Transverse colon (tissue), 4 donors: ENCODE results near the gene MAST4.

Experiments used
- EP300 ChIP-seq: sonication (generic); formaldehyde crosslinking; IDR thresholded peaks from one replicate; pipeline ENCODE4 v1.6.1; 2017; ENCODE audit warnings: antibody characterized with exemption, low read depth
- POLR2AphosphoS5 ChIP-seq, 3 donors: sonication (generic); formaldehyde crosslinking; IDR thresholded peaks; one replicate each; pipeline ENCODE4 v1.6.1; 2016; ENCODE audit warnings: antibody characterized with exemption in 3 of 3
- TF ChIP-seq, protein P1 (sequence below), 5 experiments: fragments of 200-600 bp in 3 of 5; fragments of 450-650 bp in 2 of 5; sonication (generic) in 3 of 5; IDR thresholded peaks; 1 replicate in 2 of 5; 2 replicates in 3 of 5; pipeline ENCODE4 v1.5.1; 2016 to 2017; ENCODE audit warnings: antibody characterized with exemption in 5 of 5, inconsistent platforms in 3 of 5, mild to moderate bottlenecking in 2 of 5, moderate library complexity in 1 of 5

DNA sequence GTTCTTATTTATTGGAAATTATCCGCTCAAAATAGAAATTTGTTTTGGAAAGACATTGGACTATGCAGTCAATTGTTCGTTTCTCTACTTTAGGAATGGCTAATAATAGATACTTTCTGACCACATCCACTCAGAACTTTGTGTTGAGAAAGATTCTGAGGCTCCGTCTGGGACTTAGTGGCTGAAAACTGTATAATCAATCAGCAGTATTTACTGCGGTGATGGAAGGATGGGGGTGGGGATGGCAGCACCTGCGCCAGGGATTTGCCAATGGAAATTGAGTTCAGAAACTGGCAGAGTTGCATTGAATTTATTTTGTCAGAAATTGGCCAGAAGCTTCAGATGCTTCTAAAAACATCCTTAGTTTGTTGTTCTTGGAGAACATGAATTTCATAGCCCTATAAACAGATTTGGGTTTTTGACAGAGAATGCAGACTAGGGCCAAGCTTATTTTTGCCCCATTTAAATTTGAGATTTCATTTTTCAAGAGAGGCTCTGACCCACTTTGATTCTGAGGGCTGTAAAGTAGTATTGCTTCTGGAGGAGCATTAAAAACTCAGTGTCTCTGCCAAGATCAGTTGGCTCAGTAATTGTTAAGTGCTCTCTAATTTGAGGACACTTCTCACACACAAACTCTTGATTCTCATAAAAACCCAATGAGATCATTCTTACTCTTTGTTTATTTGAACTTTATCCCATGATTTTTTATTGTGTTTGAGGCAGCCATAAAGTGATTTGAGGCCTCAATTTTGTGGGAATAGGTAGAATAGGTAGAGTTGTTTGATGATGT, 385.3 kb downstream of the MAST4 start:
- TF ChIP-seq POLR2AphosphoS5 (IDR thresholded peaks at IDR 0.05) (no peak), EP300 (no peak)
- TF ChIP-seq, protein P1, sequence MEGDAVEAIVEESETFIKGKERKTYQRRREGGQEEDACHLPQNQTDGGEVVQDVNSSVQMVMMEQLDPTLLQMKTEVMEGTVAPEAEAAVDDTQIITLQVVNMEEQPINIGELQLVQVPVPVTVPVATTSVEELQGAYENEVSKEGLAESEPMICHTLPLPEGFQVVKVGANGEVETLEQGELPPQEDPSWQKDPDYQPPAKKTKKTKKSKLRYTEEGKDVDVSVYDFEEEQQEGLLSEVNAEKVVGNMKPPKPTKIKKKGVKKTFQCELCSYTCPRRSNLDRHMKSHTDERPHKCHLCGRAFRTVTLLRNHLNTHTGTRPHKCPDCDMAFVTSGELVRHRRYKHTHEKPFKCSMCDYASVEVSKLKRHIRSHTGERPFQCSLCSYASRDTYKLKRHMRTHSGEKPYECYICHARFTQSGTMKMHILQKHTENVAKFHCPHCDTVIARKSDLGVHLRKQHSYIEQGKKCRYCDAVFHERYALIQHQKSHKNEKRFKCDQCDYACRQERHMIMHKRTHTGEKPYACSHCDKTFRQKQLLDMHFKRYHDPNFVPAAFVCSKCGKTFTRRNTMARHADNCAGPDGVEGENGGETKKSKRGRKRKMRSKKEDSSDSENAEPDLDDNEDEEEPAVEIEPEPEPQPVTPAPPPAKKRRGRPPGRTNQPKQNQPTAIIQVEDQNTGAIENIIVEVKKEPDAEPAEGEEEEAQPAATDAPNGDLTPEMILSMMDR (IDR thresholded peaks at IDR 0.05): no peak
